HG03175 (cell line): Measurements from ENCODE around the gene SAMSN1.
"Not testable (repeated sequence)": the region's sequence is repeated elsewhere in the genome, so short reads cannot be mapped to it uniquely, and the experiment has no call there.

Experiments used
- ATAC-seq: cut with Tn5 transposase; IDR thresholded peaks from one replicate; pipeline ENCODE4 v1.9.1; 2021; ENCODE audit warnings: mild to moderate bottlenecking, moderate library complexity; ENCODE audit not compliant: unreplicated experiment

Gene SAMSN1

GRCh38 chr21:14567331-14568279 lies 21.5 kb upstream of the SAMSN1 start:
- ATAC-seq, result no peak

- no peak for ATAC-seq
These were observed 20.8 kb upstream of the SAMSN1 start for GRCh38 chr21:14566894-14567293.

- ATAC-seq, result no peak
These were observed 16.8 kb upstream of the SAMSN1 start for GRCh38 chr21:14562959-14563358.

- ATAC-seq, result no peak
These were observed 14.4 kb upstream of the SAMSN1 start for GRCh38 chr21:14560555-14560954.

- ATAC-seq, result no peak
These were observed 14.0 kb upstream of the SAMSN1 start for GRCh38 chr21:14560139-14560538.

- no peak for ATAC-seq
These were observed 13.0 kb upstream of the SAMSN1 start for GRCh38 chr21:14559102-14559501.

GRCh38 chr21:14557413-14557812 lies 11.3 kb upstream of the SAMSN1 start:
- ATAC-seq, result no peak

GRCh38 chr21:14554948-14555347 lies 8.8 kb upstream of the SAMSN1 start:
- ATAC-seq, result no peak

GRCh38 chr21:14553422-14553821 lies 7.3 kb upstream of the SAMSN1 start:
- ATAC-seq, result no peak

GRCh38 chr21:14551741-14552140 lies 5.6 kb upstream of the SAMSN1 start:
- no peak for ATAC-seq

- ATAC-seq, result no peak
These were observed 4.0 kb upstream of the SAMSN1 start for GRCh38 chr21:14550135-14550534.

GRCh38 chr21:14548779-14549178 lies 2.7 kb upstream of the SAMSN1 start:
- no peak for ATAC-seq

- ATAC-seq, result no peak
These were observed 1.9 kb upstream of the SAMSN1 start for GRCh38 chr21:14547834-14548513.

- ATAC-seq, result not testable (repeated sequence)
These were observed 604 bp upstream of the SAMSN1 start for GRCh38 chr21:14546719-14547118.

- no peak for ATAC-seq
These were observed 2.1 kb downstream of the SAMSN1 start for GRCh38 chr21:14543983-14544382.

GRCh38 chr21:14542638-14543037 lies 3.5 kb downstream of the SAMSN1 start:
- ATAC-seq, result no peak

- ATAC-seq, result peak; percentile 29
These were observed 4.1 kb downstream of the SAMSN1 start for GRCh38 chr21:14541841-14542490.

- no peak for ATAC-seq
These were observed 7.6 kb downstream of the SAMSN1 start for GRCh38 chr21:14538483-14538882.

- no peak for ATAC-seq
These were observed 9.2 kb downstream of the SAMSN1 start for GRCh38 chr21:14536929-14537328.

GRCh38 chr21:14535702-14536101 lies 10.4 kb downstream of the SAMSN1 start:
- ATAC-seq, result no peak
